Ovary (tissue), 3 donors: ENCODE results near the gene C1orf159.

Experiments used
- EP300 ChIP-seq: sonication (generic); formaldehyde crosslinking; IDR thresholded peaks from one replicate; pipeline ENCODE4 v1.6.1; 2017; ENCODE audit warnings: antibody characterized with exemption
- TF ChIP-seq, protein P1 (sequence below), 3 donors: fragments of 450-650 bp in 2 of 3; fragments of 200-600 bp in 1 of 3; IDR thresholded peaks; one replicate each; pipeline versions ENCODE4 v1.5.1 to v1.8.0; 2016 to 2022; ENCODE audit warnings: antibody characterized with exemption in 3 of 3, mild to moderate bottlenecking in 1 of 3
- donor health status: DM: no; HTN: no; CAD: no.

- TF ChIP-seq, protein P1, sequence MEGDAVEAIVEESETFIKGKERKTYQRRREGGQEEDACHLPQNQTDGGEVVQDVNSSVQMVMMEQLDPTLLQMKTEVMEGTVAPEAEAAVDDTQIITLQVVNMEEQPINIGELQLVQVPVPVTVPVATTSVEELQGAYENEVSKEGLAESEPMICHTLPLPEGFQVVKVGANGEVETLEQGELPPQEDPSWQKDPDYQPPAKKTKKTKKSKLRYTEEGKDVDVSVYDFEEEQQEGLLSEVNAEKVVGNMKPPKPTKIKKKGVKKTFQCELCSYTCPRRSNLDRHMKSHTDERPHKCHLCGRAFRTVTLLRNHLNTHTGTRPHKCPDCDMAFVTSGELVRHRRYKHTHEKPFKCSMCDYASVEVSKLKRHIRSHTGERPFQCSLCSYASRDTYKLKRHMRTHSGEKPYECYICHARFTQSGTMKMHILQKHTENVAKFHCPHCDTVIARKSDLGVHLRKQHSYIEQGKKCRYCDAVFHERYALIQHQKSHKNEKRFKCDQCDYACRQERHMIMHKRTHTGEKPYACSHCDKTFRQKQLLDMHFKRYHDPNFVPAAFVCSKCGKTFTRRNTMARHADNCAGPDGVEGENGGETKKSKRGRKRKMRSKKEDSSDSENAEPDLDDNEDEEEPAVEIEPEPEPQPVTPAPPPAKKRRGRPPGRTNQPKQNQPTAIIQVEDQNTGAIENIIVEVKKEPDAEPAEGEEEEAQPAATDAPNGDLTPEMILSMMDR (IDR thresholded peaks at IDR 0.05) = no peak
- TF ChIP-seq EP300 = no peak
Measured at GRCh38 chr1:1045129-1045528, 70.8 kb downstream of the C1orf159 start.
